Naive thymus-derived CD4-positive, alpha-beta T cell (primary cell): Measurements from ENCODE around the gene OLR1. TPM values are rescaled to one million over a fixed set of nuclear protein-coding genes. Genes with fewer than 3 reads are reported as not detected.
A peak's percentile ranks its signal among the peaks of the same experiment; 100 is the strongest.

Experiments used
- ATAC-seq: fragments of 150-1000 bp; cut with Tn5 transposase; 2 replicates; pipeline ENCODE4 v1.10.0; 2021; ENCODE audit warnings: mild to moderate bottlenecking, moderate library complexity
- CTCF ChIA-PET: fragments of 350-600 bp; sonication (Branson Sonifier 250); formaldehyde crosslinking; loops from one replicate; lab custom pipeline; 2021; ENCODE audit warnings: antibody characterized with exemption; lab: Charles Lee
- POLR2A ChIA-PET: fragments of 350-600 bp; sonication (Branson Sonifier 250); formaldehyde crosslinking; loops from one replicate; lab custom pipeline; 2021; ENCODE audit warnings: antibody characterized with exemption, inconsistent platforms; lab: Charles Lee
- DNase-seq, 9 donors: peaks; one replicate each; pipeline versions ENCODE4 v3.0.0 to v3.0.0-alpha.2; 2020 to 2022; ENCODE audit warnings: mixed read lengths in 1 of 9
- H3K27ac ChIP-seq: one replicate; pipeline ENCODE4 v1.7.0; 2013; ENCODE audit warnings: mild to moderate bottlenecking, low read depth, low read length, moderate library complexity
- H3K27me3 ChIP-seq, 2 donors: one replicate each; pipeline ENCODE4 v1.7.0; 2013; ENCODE audit warnings: low read length in 2 of 2, mild to moderate bottlenecking in 2 of 2, moderate library complexity in 2 of 2; ENCODE audit not compliant: control insufficient read depth in 2 of 2, insufficient read depth in 2 of 2
- H3K36me3 ChIP-seq, 3 experiments: 1 replicate in 2 of 3; 2 replicates in 1 of 3; pipeline ENCODE4 v1.7.0; 2013; ENCODE audit warnings: low read length in 3 of 3, mild to moderate bottlenecking in 3 of 3, moderate library complexity in 1 of 3; ENCODE audit not compliant: insufficient read depth in 3 of 3, control insufficient read depth in 2 of 3
- H3K4me1 ChIP-seq, 2 donors: one replicate each; pipeline ENCODE4 v1.7.0; 2013; ENCODE audit warnings: low read length in 2 of 2, mild to moderate bottlenecking in 2 of 2, moderate library complexity in 1 of 2; ENCODE audit not compliant: control insufficient read depth in 2 of 2, insufficient read depth in 2 of 2
- H3K4me3 ChIP-seq: 2 replicates; pipeline ENCODE4 v1.7.0; 2013; ENCODE audit warnings: mild to moderate bottlenecking, low read length
- H3K9me3 ChIP-seq, 3 experiments: 1 replicate in 2 of 3; 2 replicates in 1 of 3; pipeline ENCODE4 v1.7.0; 2013; ENCODE audit warnings: low read length in 3 of 3; ENCODE audit not compliant: control insufficient read depth in 2 of 3
- H3K27ac Mint-ChIP-seq, 9 donors: one replicate each; pipeline ENCODE4 v1.8.0; 2020 to 2022; ENCODE audit warnings: mixed read lengths in 9 of 9, mild to moderate bottlenecking in 8 of 9, moderate library complexity in 5 of 9, inconsistent platforms in 2 of 9
- H3K27me3 Mint-ChIP-seq, 5 donors: one replicate each; pipeline ENCODE4 v1.8.0; 2021 to 2022; ENCODE audit warnings: mixed read lengths in 5 of 5, mild to moderate bottlenecking in 1 of 5
- H3K36me3 Mint-ChIP-seq, 5 donors: one replicate each; pipeline ENCODE4 v1.8.0; 2020 to 2022; ENCODE audit warnings: mixed read lengths in 5 of 5, mild to moderate bottlenecking in 3 of 5, inconsistent platforms in 1 of 5
- H3K4me1 Mint-ChIP-seq, 7 donors: one replicate each; pipeline ENCODE4 v1.8.0; 2020 to 2022; ENCODE audit warnings: mixed read lengths in 7 of 7, mild to moderate bottlenecking in 3 of 7, inconsistent platforms in 1 of 7
- H3K4me3 Mint-ChIP-seq, 10 donors: one replicate each; pipeline ENCODE4 v1.8.0; 2020 to 2022; ENCODE audit warnings: mild to moderate bottlenecking in 10 of 10, mixed read lengths in 10 of 10, moderate library complexity in 6 of 10, inconsistent platforms in 2 of 10
- H3K9me3 Mint-ChIP-seq, 11 donors: one replicate each; pipeline ENCODE4 v1.8.0; 2020 to 2022; ENCODE audit warnings: mixed read lengths in 11 of 11, mild to moderate bottlenecking in 4 of 11, inconsistent platforms in 1 of 11, moderate library complexity in 1 of 11
- intact Hi-C, 2 donors: fragments of 100-400 bp; cut with micrococcal nuclease; formaldehyde crosslinking; loops; one replicate each; pipeline ENCODE4 v1.15.1; 2023
- polyA plus RNA-seq, 2 donors: library from polyadenylated mRNA; unstranded; fragments of 300-500 nt; fragmentation: Illumina TruSeq; gene quantifications; one replicate each; pipeline ENCODE4 v1.2.3, GENCODE V29; 2021
- total RNA-seq, 6 experiments: library from RNA in 5 of 6; stranded (reverse) in 5 of 6; gene quantifications; 1 replicate in 5 of 6; 2 replicates in 1 of 6; pipeline ENCODE4 v1.2.3 and lab custom pipeline; 2021 to 2026

OLR1 gene
- total and polyA plus RNA-seq, 7 experiments from 2014 or later = 3.1 to 4.0 TPM; not detected in 5

- no peak overlapping the region for H3K4me3 Mint-ChIP-seq
- no peak overlapping the region for H3K27ac ChIP-seq
- H3K4me3 ChIP-seq = no peak overlapping the region
- POLR2A ChIA-PET = no interaction called here
- no peak overlapping the region for H3K27ac Mint-ChIP-seq
- H3K27me3 ChIP-seq = no peaks in the 10 kb centered on the region
- peaks cover 0 to 19% (median 7%) of the 10 kb centered on the region in 7 donors for H3K4me1 Mint-ChIP-seq
- H3K36me3 ChIP-seq = no peaks in the 10 kb centered on the region
- peaks cover 0 to 6% of the 10 kb centered on the region in 2 donors for H3K4me1 ChIP-seq
- H3K27me3 Mint-ChIP-seq = peaks cover 0 to 48% (median 0%) of the 10 kb centered on the region in 5 donors
- no peaks in the 10 kb centered on the region for H3K36me3 Mint-ChIP-seq
- no peaks in the 10 kb centered on the region for H3K9me3 ChIP-seq
- CTCF ChIA-PET = no interaction called here
- no peaks in the 10 kb centered on the region for H3K9me3 Mint-ChIP-seq
- intact Hi-C loops = no loop called here
- no peak for ATAC-seq
- no peak for DNase-seq
Observed at GRCh38 chr12:10132850-10133370, 39.0 kb downstream of the OLR1 start.

DNA sequence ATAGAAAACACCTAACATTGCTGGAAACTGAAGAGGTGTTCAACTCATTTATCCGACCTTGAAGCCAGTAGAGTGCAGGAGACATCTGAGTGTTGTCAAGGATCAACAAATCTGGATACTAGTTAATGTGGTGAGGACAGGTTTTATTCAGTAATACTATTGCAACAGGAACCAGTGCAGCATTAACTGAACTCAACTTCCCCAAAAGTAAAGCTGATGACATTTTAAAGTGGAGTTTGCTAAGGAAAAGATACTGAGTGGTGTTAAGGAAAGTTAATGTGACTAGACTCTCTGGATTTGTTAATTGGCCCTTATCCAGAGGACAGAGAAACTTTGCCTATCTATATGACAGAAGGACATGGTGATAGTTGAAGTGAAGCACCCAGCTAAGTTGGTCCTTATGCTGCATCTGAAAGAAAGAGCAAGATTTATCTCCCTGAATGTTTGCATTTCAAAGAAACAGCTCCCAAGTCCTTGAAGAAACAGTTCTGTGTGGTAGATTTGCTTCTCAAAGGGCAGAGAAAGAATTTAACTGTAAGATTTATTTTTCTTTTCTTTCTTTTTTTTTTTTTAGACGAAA lies 40.7 kb downstream of the OLR1 start:
- Histone ChIP-seq H3K4me1 (peaks cover 0 to 6% of the 10 kb centered on the region in 2 donors), H3K4me3 (no peak overlapping the region), H3K27ac (no peak overlapping the region), H3K36me3 (no peaks in the 10 kb centered on the region), H3K9me3 (no peaks in the 10 kb centered on the region), H3K27me3 (no peaks in the 10 kb centered on the region)
- Mint-ChIP-seq H3K27ac (no peak overlapping the region), H3K4me1 (peaks cover 4 to 19% (median 7%) of the 10 kb centered on the region in 7 donors), H3K9me3 (no peaks in the 10 kb centered on the region), H3K27me3 (peaks cover 0 to 52% (median 9%) of the 10 kb centered on the region in 5 donors), H3K36me3 (no peaks in the 10 kb centered on the region), H3K4me3 (no peak overlapping the region)
- ChIA-PET POLR2A (no interaction called here), CTCF (interaction anchor here (1.6 kb wide), 1 partner anchor 8 kb away, joined by 4 read pairs; no protein-coding TSS in a partner anchor)
- DNase-seq = no peak
- no peak for ATAC-seq
- intact Hi-C loops = no loop called here

- Mint-ChIP-seq H3K36me3 (no peaks in the 10 kb centered on the region), H3K4me1 (peaks cover 4 to 19% (median 7%) of the 10 kb centered on the region in 7 donors), H3K27me3 (peaks cover 0 to 53% (median 10%) of the 10 kb centered on the region in 5 donors), H3K27ac (no peak within 1 kb of the TSS), H3K4me3 (no peak within 1 kb of the TSS), H3K9me3 (no peaks in the 10 kb centered on the region)
- ChIA-PET POLR2A (no interaction called here), CTCF (interaction anchor here (0.6 to 1.6 kb wide), 2 partner anchors 10 to 59 kb away, joined by 3 to 4 read pairs; no protein-coding TSS in a partner anchor)
- peak; percentile 49 for ATAC-seq
- Histone ChIP-seq H3K27ac (no peak within 1 kb of the TSS), H3K4me1 (peaks cover 0 to 6% of the 10 kb centered on the region in 2 donors), H3K27me3 (no peaks in the 10 kb centered on the region), H3K4me3 (no peak within 1 kb of the TSS), H3K9me3 (no peaks in the 10 kb centered on the region), H3K36me3 (no peaks in the 10 kb centered on the region)
- intact Hi-C loops = no loop called here
- DNase-seq = peak in 1 of 9 donors; percentile 9
Observed at GRCh38 chr12:10130042-10130441, 41.9 kb downstream of the OLR1 start, which contains the start of gene CLEC7A. Gene CLEC7A (minus strand): TSS chr12:10130199. CDS start chr12:10130082, 117 bp downstream.

DNA sequence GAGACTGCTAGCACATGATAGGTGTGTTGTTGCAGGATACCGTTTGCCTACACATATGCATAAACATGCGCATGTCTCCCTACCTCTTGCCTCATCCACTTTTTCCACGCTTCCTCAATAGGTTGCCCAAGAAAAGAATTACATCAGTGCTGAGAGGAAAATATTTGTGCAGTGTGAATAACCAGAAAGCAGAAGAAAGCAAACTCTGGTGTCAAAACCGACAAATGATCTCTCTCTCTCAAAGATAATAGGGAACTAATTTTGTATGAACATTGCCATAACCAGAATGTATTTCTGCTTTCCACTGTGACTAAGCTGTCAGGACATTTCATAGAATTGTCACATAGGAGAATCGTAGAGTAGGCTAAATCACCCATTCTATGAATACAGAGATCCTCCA lies 43.2 kb downstream of the OLR1 start:
- H3K4me1 Mint-ChIP-seq = peaks cover 4 to 19% (median 7%) of the 10 kb centered on the region in 7 donors
- CTCF ChIA-PET = interaction anchor here (0.6 kb wide), 1 partner anchor 650 kb away, joined by 3 read pairs; no protein-coding TSS in a partner anchor
- H3K4me3 ChIP-seq = no peak overlapping the region
- H3K4me1 ChIP-seq = peaks cover 0 to 6% of the 10 kb centered on the region in 2 donors
- ATAC-seq = peak; percentile 75
- H3K27me3 Mint-ChIP-seq = peaks cover 0 to 50% (median 5%) of the 10 kb centered on the region in 5 donors
- no peaks in the 10 kb centered on the region for H3K36me3 Mint-ChIP-seq
- H3K9me3 Mint-ChIP-seq = no peaks in the 10 kb centered on the region
- H3K27ac Mint-ChIP-seq = no peak overlapping the region
- no peaks in the 10 kb centered on the region for H3K9me3 ChIP-seq
- H3K27ac ChIP-seq = no peak overlapping the region
- H3K4me3 Mint-ChIP-seq = no peak overlapping the region
- POLR2A ChIA-PET = interaction anchor here (0.6 kb wide), 1 partner anchor 124 kb away, joined by 3 read pairs; no protein-coding TSS in a partner anchor
- H3K36me3 ChIP-seq = no peaks in the 10 kb centered on the region
- intact Hi-C loops = no loop called here
- no peaks in the 10 kb centered on the region for H3K27me3 ChIP-seq
- no peak for DNase-seq

GRCh38 chr12:10126413-10126812 lies 45.5 kb downstream of the OLR1 start:
- H3K4me3 ChIP-seq = no peak overlapping the region
- H3K4me1 Mint-ChIP-seq = peaks cover 4 to 19% (median 7%) of the 10 kb centered on the region in 7 donors
- no peaks in the 10 kb centered on the region for H3K9me3 ChIP-seq
- peaks cover 0 to 41% (median 5%) of the 10 kb centered on the region in 5 donors for H3K27me3 Mint-ChIP-seq
- no peaks in the 10 kb centered on the region for H3K27me3 ChIP-seq
- no peak overlapping the region for H3K27ac Mint-ChIP-seq
- no peak for DNase-seq
- H3K36me3 ChIP-seq = no peaks in the 10 kb centered on the region
- ChIA-PET CTCF (no interaction called here), POLR2A (no interaction called here)
- peaks cover 0 to 6% of the 10 kb centered on the region in 2 donors for H3K4me1 ChIP-seq
- H3K36me3 Mint-ChIP-seq = peaks cover 0 to 3% (median 0%) of the 10 kb centered on the region in 5 donors
- ATAC-seq = no peak
- no peak overlapping the region for H3K4me3 Mint-ChIP-seq
- no peak overlapping the region for H3K27ac ChIP-seq
- H3K9me3 Mint-ChIP-seq = peaks cover 0 to 2% (median 0%) of the 10 kb centered on the region in 11 donors
- intact Hi-C loops = no loop called here

- DNase-seq (no peak), ATAC-seq (no peak)
- Histone ChIP-seq H3K9me3 (no peaks in the 10 kb centered on the region), H3K27me3 (no peaks in the 10 kb centered on the region), H3K4me3 (no peak overlapping the region), H3K27ac (no peak overlapping the region), H3K4me1 (no peaks in the 10 kb centered on the region), H3K36me3 (no peaks in the 10 kb centered on the region)
- peaks cover 0 to 6% (median 0%) of the 10 kb centered on the region in 11 donors for H3K9me3 Mint-ChIP-seq
- no peak overlapping the region for H3K4me3 Mint-ChIP-seq
- ChIA-PET CTCF (no interaction called here), POLR2A (interaction anchor here (0.7 kb wide), 1 partner anchor 879 kb away, joined by 5 read pairs; no protein-coding TSS in a partner anchor)
- H3K27ac Mint-ChIP-seq = no peak overlapping the region
- H3K36me3 Mint-ChIP-seq = peaks cover 0 to 3% (median 0%) of the 10 kb centered on the region in 5 donors
- H3K27me3 Mint-ChIP-seq = peaks cover 0 to 36% (median 5%) of the 10 kb centered on the region in 5 donors
- H3K4me1 Mint-ChIP-seq = peaks cover 0 to 4% (median 0%) of the 10 kb centered on the region in 7 donors
- intact Hi-C loops = no loop called here
Observed at GRCh38 chr12:10122689-10123088, 49.2 kb downstream of the OLR1 start.
